HG02981 (cell line): ENCODE measurements around the gene GSPT1.
"Not testable (repeated sequence)": the region's sequence is repeated elsewhere in the genome, so short reads cannot be mapped to it uniquely, and the experiment has no call there.

ENCODE experiments used
- ATAC-seq: cut with Tn5 transposase; IDR thresholded peaks from one replicate; pipeline ENCODE4 v1.9.1; 2021; ENCODE audit warnings: mild to moderate bottlenecking, moderate library complexity; ENCODE audit not compliant: unreplicated experiment

GSPT1 gene

DNA sequence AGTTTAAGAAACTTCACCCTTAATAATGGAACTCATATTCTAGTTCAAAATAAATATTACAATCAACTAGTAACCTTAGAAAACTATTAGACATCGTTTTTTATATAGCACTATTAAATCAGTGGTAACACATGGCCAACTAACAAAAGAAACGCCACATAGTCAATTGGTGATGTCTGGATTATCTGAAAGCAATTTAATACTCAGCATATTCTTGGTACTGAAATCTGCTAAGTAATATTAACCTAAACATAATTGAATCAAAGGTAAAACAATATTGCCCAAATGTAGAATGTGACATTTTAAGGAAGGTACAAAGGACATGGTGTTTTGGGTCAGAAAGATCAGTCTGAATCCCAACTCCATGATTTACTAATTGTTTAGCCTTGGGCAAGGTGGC lies 53.3 kb downstream of the GSPT1 start:
- no peak for ATAC-seq

DNA sequence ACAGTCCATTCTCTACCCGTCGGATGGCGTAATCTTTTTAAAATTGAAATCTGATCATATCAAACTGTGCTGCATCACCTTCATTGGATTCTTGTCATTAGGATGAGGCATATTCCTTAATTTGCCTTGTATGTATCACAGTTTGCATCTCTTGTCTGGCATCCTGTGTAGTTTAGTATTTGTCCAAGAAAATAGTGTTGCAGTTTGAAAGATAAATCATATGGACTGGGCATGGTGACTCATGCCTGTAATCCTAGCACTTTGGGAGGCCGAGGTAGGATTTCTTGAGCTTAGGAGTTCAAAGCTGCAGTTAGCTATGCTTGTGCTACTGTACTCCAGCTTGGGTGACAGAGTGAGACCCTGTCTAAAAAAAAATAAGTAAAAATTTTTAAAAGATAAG lies 58.6 kb downstream of the GSPT1 start:
- ATAC-seq = no peak

DNA sequence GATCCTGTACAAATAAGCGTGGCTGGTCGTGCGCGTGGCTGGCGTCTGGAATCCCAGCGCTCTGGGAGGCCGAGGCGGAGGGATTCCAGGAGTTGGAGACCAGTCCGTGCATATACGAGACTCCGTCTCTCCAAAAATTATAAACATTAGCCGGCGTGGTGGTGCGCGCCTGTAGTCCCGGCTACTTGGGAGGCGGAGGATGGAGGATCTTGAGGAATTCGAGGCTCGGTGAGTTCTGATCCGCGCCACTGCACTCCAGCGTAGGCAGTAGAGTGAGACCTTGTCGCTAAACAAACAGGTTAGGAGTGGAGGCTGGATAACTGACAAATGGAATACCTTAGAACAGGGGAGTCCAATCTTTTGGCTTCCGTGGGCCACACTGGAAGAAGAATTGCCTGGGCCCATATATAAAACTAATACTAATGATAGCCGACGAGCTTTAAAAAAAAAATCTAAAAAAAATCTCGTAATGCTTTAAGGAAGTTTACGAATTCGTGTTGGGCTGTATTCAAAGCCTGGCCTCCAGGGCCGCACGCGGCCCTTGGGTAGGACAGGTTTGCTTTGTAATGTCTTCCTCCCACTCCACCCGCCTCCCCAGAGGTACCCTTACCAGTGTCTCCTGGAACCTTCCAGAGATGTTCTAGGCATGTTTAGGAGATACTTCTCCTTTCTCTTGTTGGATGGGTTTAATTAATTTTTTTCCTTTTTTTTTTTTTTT lies 63.5 kb downstream of the GSPT1 start:
- no peak for ATAC-seq

DNA sequence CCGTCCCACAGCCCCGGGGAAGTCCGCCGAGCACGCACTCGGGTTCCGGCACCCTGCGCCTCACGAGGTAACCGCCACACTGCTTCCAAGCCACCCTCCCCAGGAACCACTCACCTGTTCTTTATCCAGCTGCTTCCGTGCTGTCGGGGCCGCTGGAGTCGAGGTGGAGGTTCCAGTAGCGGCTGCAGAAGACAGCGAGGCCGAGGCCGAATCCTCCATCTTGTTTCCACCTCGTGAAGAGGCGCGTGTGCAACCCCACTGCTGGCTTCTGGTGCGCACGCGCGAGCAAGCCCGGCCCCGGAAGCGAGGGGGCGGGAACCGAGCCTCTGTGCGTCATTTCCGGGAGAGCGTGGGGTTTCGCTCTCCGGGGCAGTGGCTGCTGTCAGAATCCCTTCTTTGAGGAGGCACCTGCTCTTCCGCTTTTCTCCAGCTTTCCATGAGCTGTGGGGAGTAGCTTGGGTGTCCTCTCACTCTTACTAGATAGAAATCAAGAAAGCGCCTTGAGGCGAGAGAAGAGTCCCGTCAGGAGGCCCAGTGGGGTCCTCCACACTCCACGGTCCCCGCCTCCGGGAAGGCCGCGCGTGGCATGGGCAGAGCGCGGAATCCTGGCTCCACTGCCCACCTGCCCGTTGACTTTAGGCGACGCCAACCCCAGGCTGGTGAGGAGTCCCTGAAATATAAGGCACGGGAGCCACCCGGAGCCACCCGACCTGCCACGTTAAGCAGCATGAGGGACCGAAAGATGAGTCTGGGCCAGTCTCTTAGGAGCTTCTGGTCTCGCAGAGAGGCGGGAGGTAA lies 64.3 kb downstream of the GSPT1 start, which contains the start of gene RSL1D1:
Gene RSL1D1, minus strand, starts transcription at position 249 of the 798 bp plus-strand sequence. Its CDS starts 30 bp downstream, at position 219.
- ATAC-seq = peak; percentile 83

DNA sequence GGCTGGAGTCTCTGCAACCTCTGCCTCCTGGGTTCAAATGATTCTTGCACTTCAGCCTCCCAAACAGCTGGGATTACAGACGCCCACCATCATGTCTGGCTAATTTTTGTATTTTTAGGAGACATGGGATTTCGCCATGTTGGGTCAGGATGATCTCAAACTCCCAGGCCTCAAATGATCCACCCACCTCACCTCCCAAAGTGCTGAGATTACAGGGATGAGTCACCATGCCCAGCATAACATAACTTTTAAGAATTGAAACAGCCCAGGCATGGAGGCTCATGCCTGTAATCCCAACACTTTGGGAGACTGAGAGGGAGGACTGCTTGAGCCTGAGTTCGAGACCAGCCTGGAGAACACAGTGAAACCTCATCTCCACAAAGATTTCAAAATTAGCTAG lies 66.9 kb downstream of the GSPT1 start:
- no peak for ATAC-seq

DNA sequence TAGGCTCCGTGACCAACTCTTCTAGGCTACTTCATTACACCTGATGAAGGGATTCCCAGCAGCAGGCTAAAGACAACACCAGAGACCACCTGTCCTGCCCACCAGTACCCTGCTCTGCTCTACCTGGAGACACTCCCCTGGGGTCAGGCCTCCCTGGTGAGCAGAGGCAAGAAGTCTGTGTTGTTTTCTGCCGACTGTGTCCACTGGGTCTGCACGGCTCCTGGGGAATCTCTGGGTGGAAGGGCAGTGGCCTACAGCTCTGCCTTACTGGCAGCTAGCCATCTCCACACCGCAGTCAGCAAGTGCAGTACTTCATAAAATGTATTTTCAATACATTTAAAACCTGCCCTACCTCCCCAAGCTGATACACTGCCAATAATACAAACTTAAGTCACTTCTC lies 71.3 kb downstream of the GSPT1 start:
- ATAC-seq = no peak

DNA sequence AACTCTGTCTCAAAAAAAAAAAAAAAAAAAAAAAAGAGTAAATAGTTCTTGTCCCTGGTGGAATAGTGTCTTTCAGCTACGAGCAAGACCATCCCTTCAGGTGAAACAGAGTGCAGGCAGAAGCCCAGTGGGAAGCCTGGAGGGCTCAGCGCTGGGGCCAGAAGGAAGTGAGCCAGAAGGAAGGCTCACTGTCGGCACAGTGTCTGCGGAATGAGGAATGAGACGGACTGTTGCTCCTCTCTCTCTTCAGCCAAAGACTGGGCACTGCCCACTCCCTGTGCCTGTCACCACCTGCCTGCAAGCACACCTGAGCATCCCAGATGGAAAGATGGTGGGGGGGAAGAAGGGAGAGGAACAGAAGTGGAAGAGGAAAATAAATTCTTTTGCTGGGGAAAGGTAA lies 71.9 kb downstream of the GSPT1 start:
- no peak for ATAC-seq

DNA sequence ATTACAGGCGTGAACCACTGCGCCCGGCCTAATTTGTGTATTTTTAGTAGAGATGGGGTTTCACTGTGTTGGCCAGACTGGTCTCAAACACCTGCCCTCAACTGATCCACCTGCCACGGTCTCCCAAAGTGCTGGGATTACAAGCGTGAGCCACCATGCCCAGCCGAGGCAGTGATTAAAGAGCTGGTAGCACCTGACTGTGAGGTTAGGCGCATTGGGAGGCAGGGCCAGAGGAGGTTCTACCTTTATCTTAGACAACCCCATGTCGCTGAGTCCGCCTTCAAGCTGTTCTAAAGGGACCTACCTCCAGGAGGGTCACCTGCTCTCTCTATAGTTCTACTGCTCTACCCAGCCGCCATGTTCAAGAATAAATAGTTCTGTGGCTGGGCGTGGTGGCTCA lies 72.5 kb downstream of the GSPT1 start:
- ATAC-seq = no peak

DNA sequence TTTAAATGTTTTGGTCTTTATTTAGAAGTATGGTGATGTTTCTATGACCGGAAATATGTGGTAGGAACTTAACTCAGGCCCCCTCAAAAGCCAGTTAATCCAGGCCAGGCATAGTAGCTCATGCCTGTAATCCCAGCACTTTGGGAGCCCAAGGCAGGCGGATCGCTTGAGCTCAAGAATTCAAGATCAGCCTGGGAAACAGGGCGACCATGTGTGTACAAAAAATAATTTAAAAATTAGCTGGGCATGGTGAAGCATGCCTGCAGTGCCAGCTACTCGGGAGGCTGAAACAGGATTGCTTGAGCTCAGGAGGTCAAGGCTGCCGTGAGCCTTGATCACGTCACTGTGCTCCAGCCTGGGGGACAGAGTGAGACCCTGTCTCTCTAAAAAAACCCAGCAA lies 74.7 kb downstream of the GSPT1 start:
- ATAC-seq = no peak

DNA sequence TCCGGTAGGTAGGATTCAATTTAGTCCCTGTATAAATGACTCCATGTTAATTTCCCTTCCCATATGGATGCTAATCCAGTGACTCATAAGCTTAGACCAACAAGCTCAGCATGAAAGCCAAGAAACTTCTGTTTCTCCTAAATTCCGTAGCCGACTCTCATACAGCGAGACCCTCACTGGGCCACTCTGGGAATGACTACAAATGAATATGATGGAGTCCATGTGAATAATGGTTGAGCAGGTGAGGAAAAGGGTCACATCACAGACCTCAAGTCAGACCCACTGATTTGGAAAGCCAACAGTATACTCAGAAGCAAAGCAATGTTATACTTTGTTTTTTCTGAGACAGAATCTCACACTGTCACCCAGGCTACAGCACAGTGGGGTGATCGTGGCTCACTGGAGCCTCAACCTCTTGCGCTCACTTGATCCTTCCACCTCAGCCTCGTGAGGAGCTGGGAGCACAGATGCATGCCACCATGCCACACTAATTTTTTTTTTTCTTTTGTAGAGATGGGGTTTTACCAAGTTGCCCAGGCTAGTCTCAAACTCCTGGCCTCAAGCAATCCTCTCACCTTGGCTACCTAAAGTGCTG lies 79.0 kb downstream of the GSPT1 start:
- no peak for ATAC-seq

DNA sequence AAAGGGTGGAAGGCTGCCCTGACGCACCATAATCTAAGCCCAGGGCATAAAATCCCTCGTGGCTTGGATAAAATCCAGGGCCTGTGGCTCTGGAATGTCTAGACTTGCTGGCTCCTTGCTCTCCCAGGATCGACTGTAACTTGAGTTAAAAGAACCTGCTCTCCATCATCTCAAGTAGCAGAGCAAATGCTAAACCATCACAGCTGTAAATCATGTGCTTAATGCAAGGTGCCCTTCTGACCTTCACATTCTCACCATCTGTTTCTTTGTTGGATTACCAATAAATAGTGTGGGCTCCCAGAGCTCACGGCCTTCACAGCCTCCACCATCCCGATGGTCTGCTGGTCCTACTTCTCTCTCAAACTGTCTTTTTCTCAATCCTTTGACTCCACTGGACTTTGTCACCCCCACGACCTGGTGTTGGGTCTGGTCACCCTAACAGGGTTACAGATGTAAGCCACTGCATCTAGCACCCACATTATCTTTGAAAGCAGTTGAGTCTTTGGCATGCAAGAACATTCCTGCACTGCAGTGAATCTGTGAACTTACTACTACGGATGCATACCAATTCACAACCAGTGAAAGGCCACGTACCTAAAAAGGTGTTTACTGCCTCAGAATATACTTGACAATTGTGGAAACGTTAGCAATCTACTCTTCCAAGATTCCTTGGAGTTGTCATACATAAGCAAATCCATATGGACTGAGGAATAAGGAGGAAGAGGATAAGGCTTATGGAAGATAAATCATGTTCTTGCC lies 79.7 kb downstream of the GSPT1 start:
- ATAC-seq = no peak

DNA sequence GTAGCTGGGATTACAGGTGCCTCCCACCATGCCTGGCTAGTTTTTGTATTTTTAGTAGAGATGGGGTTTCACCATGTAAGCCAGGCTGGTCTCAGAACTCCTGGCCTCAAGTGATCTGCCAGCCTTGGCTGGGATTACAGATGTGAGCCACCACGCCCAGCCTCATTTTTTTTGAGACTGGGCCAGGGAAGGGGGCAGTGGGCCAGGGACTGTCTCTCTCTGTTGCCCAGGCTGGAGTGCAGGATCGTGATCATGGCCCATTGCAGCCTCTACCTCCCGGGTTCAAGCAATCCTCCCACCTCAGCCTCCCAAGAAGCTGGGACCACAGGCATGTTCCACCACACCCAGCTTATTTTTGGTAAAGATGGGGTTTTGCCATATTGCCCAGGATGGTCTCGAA lies 80.4 kb downstream of the GSPT1 start:
- ATAC-seq = no peak

DNA sequence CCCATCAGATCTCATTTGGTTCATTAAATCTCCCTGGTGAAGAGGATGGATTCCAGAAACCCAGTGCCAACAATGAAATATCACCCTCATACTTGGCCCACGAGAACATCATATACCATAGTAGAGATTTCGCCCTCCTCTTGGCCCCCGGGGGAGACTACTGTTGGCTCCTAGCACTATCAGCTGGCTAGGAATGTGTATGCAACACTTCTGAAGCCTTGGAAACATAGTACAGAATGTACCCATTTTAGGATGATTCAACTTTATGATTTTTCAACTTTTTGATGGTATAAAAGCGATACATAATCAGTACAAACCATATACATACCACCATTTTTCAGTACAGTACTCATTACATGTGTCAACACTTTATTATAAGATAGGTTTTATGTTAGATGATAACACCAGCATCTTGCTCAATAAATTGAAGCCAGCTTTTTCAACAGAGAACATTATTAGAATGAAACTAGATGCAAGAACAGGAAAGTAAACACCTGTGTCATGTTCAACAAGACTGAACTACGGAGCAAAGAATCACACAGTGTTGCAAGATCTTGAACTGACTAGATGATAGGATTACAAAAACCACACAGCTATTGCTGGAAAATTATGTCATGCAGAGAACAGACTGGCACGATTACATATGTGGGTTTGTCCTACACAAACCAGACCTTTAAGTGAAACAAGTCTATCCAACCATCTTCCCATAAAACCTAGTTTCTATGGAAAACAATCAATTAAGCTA lies 81.6 kb downstream of the GSPT1 start:
- ATAC-seq = no peak

DNA sequence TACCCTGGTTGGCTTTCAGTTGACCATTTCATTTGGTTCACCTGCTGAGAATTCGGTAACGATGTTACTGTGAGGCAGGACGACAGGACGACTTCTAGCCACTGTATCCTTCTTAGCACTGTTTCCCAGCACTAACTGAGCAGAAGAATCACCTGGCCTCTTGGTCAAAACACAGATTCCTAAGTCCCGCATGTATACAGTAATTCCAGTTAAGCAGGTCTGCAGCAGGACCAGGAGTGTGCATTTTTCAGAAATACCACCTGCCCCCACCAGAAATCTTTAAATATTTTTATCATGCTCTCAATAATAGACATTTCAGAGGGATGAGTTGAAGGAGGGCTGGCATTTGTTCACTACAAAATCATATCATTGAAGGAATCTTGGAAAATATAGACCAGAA lies 87.1 kb downstream of the GSPT1 start:
- ATAC-seq = no peak

DNA sequence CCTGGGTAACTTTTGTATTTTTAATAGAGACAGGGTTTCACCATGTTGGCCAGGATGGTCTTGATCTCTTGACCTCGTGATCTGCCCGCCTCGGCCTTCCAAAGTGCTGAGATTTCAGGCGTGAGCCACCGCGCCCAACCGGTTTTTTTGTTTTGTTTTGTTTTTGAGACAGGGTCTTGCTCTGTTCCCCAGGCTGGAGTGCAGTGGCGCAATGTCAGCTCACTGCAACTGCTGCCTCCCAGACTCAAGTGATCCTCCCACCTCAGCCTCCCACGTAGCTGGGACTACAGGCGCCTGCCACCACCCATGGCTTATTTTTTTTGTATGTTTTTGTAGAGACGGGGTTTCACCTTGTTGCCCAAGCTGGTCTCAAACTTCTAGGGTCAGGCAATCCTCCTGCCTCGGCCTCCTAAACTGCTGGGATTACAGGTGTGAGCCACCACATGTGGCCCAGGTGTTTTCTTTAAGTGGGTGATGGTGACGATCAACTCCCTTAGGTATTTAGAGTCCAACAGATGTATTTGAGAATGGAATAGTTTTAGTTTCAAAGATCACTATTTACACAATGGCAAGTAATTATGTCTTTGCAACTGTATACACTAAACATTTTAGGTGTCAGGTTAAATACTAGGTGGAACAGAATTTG lies 90.1 kb downstream of the GSPT1 start:
- ATAC-seq = not testable (repeated sequence)

DNA sequence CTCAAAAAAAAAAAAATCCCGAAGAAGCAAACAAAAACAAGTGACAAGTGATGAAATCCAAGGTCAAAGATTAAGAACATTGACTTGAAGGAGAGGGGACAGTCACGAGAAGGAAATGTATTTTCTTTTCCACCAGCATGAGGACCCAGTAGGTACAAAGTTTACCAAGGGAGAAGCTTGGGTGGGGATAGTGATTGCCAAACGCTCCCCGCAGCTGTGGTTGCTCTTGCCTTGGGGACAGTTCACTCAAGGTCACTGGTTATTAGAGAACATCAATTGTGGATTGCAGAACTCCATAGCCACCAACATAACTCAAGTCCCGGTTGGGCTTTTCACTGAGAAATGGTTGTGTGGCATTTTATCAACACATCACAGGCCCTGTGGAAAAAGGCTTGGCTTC lies 91.4 kb downstream of the GSPT1 start:
- no peak for ATAC-seq

DNA sequence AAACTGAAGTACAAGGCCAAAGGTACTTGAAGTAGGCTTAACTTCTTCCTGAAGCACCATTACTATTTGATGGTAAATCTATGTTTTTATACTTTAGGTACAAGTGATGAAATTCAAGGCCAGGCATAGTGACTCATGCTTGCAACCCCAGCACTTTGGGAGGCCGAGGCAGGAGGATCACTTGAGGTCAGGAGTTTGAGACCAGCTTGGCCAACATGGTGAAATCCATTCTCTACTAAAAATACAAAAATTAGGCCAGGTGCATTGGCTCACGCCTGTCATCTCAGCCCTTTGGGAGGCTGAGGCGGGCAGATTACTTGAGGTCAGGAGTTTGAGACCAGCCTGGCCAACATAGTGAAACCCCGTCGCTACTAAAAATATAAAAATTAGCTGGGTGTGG lies 92.1 kb downstream of the GSPT1 start:
- not testable (repeated sequence) for ATAC-seq

DNA sequence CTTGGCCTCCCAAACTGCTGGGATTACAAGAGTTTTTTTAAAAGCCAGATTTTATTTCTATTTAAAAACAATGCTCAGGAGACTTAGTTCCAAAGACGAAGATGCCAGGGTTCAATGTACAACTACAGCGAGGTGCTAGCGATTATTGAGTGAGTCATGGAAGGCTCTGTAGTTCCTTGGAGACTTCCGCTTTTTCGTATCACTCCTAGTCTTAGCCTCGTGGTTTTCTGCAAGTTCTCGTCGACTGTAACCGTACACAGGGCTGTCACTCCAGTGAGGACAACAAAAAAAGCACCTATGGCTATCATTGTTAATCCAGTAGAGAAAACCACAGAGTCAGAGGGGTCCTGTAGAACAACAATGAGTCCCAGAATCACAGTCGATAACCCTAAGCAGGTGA lies 96.0 kb downstream of the GSPT1 start:
- no peak for ATAC-seq

DNA sequence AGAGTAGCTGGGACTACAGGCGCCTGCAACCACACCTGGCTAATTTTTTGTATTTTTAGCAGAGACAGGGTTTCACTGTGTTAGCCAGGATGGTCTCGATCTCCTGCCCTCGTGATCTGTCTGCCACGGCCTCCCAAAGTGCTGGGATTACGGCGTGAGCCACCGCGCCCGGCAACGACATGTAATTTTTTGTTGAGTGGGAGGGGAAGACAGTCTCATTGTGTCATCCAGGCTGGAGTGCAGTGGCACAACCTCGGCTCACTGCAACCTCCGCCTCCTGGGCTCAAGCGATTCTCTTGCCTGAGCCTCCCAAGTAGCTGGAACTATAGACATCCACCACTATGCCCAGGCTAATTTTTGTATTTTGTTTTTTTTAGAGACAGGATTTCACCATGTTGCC lies 96.8 kb downstream of the GSPT1 start:
- ATAC-seq = not testable (repeated sequence)
